Uterus (tissue), 2 donors: ENCODE data around the gene BPTF.

ENCODE experiments used
- CTCF ChIP-seq, 4 experiments: fragments of 200-600 bp in 2 of 4; fragments of 450-650 bp in 2 of 4; sonication (generic) in 2 of 4; IDR thresholded peaks; one replicate each; pipeline ENCODE4 v1.5.1; 2016 to 2019; ENCODE audit warnings: antibody characterized with exemption in 4 of 4, mild to moderate bottlenecking in 2 of 4, moderate library complexity in 1 of 4
- POLR2A ChIP-seq, 2 donors: fragments of 450-650 bp; IDR thresholded peaks; one replicate each; pipeline ENCODE4 v1.6.1; 2016; ENCODE audit warnings: antibody characterized with exemption in 2 of 2, mild to moderate bottlenecking in 1 of 2, moderate library complexity in 1 of 2

- TF ChIP-seq CTCF (IDR thresholded peaks at IDR 0.05) (peak; percentile 50 to 60 (median 55)), POLR2A (IDR thresholded peaks at IDR 0.05) (no peak)
Observed at GRCh38 chr17:68011199-68011665, 185.9 kb downstream of the BPTF start.
